IPS DF 4.7 (cell line): ENCODE data around the gene STK16.
"Not testable (repeated sequence)": the region's sequence is repeated elsewhere in the genome, so short reads cannot be mapped to it uniquely, and the experiment has no call there.

Experiments
- DNase-seq: peaks from one replicate; pipeline ENCODE4 v3.0.0-alpha.2; 2013; ENCODE audit warnings: low spot score; ENCODE audit errors: extremely low read depth

The STK16 gene

GRCh38 chr2:219287116-219287440 lies 41.8 kb downstream of the STK16 start:
- not testable (repeated sequence) for DNase-seq

GRCh38 chr2:219287580-219288265 lies 42.4 kb downstream of the STK16 start:
- no peak for DNase-seq

DNA sequence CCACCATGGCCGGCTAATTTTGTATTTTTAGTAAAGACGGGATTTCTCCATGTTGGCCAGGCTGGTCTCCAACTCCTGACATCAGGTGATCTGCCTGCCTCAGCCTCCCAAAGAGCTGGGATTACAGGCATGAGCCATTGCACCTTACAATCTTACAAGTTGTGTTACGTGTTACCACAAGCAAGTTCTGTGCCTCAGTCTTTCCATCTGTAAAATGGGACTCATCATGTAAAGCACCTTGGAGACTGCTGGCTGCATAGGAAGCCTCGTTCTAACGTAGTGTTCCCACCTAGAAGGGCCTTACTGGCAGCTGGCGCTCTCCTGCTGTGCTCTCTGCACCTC lies 43.9 kb downstream of the STK16 start:
- DNase-seq: no peak

- no peak for DNase-seq
Observed at GRCh38 chr2:219289537-219290361, 44.5 kb downstream of the STK16 start.

DNA sequence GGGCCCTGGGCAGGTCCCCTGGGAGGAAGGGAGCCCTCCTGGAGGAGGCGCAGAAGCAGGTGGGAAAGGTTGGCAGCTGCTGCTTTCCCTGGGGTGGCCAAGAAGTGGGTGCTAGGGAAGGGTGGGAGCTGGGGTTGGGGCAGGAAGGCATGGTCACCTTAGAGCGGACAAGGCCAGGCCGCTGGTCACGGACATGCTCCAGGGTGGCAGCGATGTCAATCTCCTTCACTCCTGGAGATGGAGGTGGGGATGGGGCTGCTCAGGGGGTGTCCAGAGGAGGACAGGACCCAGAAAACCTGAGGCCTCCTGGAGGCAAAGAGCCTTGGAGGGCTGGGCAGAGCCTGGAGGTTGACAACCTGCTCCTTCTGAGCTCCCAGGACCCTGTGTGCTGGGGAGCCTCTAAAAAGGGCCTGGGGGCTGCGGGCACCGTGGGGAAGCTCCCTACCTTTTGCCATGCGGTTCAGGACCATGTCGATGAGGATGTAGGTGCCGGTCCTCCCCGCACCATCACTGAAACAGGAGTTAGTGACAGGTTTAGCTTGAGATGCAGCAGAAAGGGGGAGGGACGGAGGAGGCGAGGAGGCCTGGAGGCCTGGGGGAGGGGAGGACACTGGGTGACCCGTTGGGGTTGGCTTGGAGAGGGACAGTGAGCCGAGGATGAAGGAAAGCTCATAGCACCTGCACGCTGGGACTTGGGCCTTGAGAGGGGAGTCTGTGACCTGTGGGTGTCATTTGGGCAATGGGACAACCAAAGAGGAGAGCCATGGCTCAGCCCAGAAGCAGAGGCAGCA lies 45.3 kb downstream of the STK16 start:
- no peak for DNase-seq

DNA sequence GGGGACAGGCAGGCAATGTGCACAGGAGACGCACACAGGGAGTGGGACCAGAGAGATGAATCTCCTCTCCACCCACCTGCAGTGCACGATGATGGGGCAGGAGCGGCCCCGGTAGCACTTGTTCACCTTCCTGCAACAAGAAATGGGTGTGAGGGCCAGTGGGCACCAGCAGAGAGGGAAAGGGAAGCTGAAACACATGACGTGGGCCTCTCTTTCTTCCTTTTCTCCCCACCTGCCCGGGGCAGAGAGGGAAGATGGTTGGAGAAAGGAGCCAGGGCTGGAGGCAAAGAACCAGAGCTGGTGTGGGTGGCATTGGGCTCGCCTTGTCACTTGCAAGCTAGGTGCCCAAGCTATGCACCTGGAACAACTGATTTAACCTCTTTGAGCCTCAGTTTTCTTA lies 46.1 kb downstream of the STK16 start:
- no peak for DNase-seq

GRCh38 chr2:219291910-219292490 lies 46.7 kb downstream of the STK16 start:
- DNase-seq: no peak

DNA sequence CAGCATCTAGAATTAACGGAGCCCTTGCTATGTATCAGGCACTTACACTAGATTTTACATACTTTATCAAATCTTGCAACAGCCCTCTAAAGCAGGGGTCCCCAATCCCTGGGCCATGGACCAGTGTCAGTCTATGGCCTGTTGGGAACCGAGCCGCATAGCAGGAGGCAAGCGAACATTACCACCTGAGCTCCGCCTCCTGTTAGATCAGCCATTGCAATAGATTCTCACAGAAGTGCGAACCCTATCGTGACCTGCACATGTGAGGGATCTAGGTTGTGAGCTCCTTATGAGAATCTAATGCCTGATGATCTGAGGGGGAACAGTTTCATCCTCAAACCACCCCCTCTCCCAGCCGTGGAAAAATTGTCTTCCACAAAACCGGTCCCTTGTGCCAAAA lies 47.3 kb downstream of the STK16 start:
- DNase-seq: no peak

GRCh38 chr2:219293736-219294231 lies 48.5 kb downstream of the STK16 start:
- no peak for DNase-seq

- peak; percentile 78 for DNase-seq
Observed at GRCh38 chr2:219294356-219295351, 49.4 kb downstream of the STK16 start.

DNA sequence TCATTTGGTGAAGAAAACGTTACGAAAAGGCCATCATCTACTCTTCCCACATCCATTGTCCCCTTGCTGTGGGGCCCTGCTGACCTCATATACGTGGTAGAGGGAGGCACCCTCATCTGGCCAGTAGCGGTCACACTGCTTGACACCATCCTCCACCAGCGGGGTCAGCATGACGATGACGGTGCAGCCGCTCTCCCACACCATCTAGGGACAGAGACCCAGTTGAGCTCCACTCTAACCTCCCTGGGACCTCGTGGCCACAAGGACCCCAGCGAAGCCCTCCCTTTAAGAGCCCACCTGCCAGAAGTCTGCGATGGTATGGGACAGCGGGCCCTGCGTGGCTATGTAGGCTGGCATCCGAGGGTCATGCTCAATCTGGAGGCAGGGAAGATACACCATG lies 50.9 kb downstream of the STK16 start:
- DNase-seq: no peak

- no peak for DNase-seq
Observed at GRCh38 chr2:219296631-219297391, 51.5 kb downstream of the STK16 start.

GRCh38 chr2:219297766-219298456 lies 52.6 kb downstream of the STK16 start:
- no peak for DNase-seq

DNA sequence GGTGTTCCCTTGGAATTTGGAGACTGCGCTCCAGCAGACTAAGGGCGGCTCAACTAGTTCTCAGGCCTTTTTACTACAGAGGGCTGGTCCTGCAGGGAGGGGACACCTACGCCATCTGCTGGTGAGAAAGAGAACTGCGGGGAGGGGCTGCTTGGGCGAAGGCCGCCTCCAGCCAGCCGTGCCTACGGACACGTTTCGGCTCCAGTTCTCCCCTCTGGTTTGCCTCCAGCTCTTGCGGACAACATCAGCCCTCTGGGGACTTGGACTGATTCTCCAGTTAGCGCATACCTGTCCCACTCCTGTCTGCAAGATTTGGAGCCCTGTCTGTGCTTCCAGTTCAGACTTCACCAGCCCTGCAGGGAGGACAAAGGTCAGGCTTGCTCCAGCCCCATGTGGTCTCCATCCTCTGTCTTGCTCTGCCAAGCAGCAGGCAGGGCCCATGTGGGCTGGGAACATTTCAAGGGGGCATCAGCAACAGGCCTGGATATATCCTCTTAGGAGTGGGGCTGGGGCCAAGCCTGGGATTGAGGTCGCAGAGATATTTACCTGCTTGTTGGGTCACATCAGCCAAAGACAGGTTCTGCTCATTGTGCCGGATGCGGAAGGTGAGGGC lies 53.6 kb downstream of the STK16 start:
- no peak for DNase-seq

GRCh38 chr2:219299372-219299760 lies 54.1 kb downstream of the STK16 start:
- DNase-seq: no peak
